ENCODE results near the gene GSTT2B. TPM values are rescaled to one million over a fixed set of nuclear protein-coding genes. Genes with fewer than 3 reads are reported as not detected.

The GSTT2B gene
- total and polyA plus RNA-seq, 2 of the 8 experiments (the other 6 are each of a cell fraction or from before 2014, with no cell fraction given) = 6.3 to 13.3 TPM

DNA sequence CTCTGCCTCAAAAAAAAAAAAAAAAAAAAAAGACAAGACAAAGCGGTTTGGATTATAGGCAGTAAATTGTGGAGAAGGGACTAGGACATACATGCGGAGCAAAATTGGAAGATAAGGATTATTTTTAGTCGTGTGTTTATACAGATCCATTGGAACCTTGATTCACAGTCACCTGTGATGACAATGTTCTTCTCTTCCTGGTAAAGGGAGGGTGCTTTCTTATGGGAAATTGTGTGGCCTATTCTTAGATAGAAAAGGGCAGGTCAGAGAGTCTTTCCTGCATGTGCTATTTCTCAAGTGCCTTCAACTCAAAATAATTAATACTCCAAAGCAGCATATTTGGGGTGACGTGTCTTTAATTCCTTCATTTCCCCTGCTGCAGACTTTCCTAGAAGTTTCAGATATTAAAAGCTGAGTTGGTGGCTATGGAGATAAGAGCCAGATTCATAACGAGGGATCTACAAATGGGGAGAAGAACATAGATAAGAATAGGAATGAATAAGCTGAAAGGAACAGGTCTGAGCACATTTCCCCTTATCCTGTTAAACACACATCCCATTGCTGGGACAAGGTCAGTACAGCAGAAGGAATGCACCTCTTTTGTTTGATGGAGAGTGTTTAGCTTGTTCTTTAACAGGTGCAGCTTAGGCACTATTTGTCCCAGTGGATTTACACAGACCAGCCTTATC is 22.5 kb downstream of the GSTT2B start:
- Histone ChIP-seq H2BK120ac (replicated peaks; ENCODE audit: low read depth, low read length) (no peak overlapping the region), H3K56ac (replicated peaks; ENCODE audit: insufficient read length, low read depth, low read length) (no peak overlapping the region), H3K9me3 (ENCODE audit: insufficient read depth in 2 of 2, low read depth in 1 of 2, low read length in 1 of 2) (no peaks in the 10 kb centered on the region), H3K23me2 (ENCODE audit: low read depth, low read length) (no peaks in the 10 kb centered on the region), H4K91ac (replicated peaks; ENCODE audit: insufficient read length, low read length) (no peak overlapping the region), H2BK15ac (ENCODE audit: low read length) (no peak overlapping the region), H2BK12ac (ENCODE audit: low read depth, low read length) (no peak overlapping the region), H3K23ac (ENCODE audit: insufficient read length) (no peak overlapping the region), H3K27ac (ENCODE audit: low read depth, low read length) (no peak overlapping the region), H2AFZ (ENCODE audit: low read length) (no peak overlapping the region), H2BK20ac (ENCODE audit: low read length) (no peak overlapping the region), H3K18ac (ENCODE audit: extremely low read depth, low read length) (no peak overlapping the region), H3K79me1 (ENCODE audit: low read depth, low read length) (no peaks in the 10 kb centered on the region), H3K4me1 (replicated peaks in 1 of 4; ENCODE audit: control insufficient read depth in 3 of 4, insufficient read depth in 4 of 4, low read length in 3 of 4) (no peaks in the 10 kb centered on the region), H2BK5ac (ENCODE audit: low read depth, low read length) (no peak overlapping the region), H2AK5ac (ENCODE audit: low read depth, low read length) (no peak overlapping the region), H3K27me3 (replicated peaks in 1 of 4; ENCODE audit: control insufficient read depth in 3 of 4, extremely low read depth in 1 of 4, insufficient read depth in 3 of 4, low read length in 3 of 4) (no peaks in the 10 kb centered on the region), H4K20me1 (replicated peaks in 1 of 2; ENCODE audit: control insufficient read depth in 1 of 2, insufficient read depth in 2 of 2, low read length in 2 of 2) (no peaks in the 10 kb centered on the region), H4K5ac (ENCODE audit: insufficient read length, low read depth, low read length) (no peak overlapping the region), H3K36me3 (ENCODE audit: control insufficient read depth in 2 of 4, insufficient read depth in 4 of 4, low read length in 3 of 4) (no peaks in the 10 kb centered on the region), H3K4me2 (ENCODE audit: insufficient read depth in 1 of 2, low read depth in 2 of 2, low read length in 2 of 2) (no peak overlapping the region), H3K9ac (replicated peaks in 1 of 4; ENCODE audit: extremely low read depth in 1 of 4, low read depth in 3 of 4, low read length in 3 of 4) (no peak overlapping the region), H3K79me2 (ENCODE audit: control insufficient read depth in 1 of 2, insufficient read depth in 2 of 2, low read length in 2 of 2) (no peaks in the 10 kb centered on the region), H3K4me3 (ENCODE audit: extremely low read depth in 1 of 4, insufficient read depth in 2 of 4, low read depth in 3 of 4, low read length in 4 of 4) (no peak overlapping the region), H3K4ac (replicated peaks; ENCODE audit: insufficient read length, low read depth, low read length) (no peak overlapping the region), H3K14ac (ENCODE audit: insufficient read length) (no peak overlapping the region), H4K8ac (ENCODE audit: extremely low read depth, insufficient read depth, low read length) (no peak overlapping the region)
- CTCF ChIA-PET (ENCODE audit: partially characterized antibody) = interaction anchor here (1.1 to 1.3 kb wide), 2 partner anchors 9 to 50 kb away, joined by 5 read pairs; no protein-coding TSS in a partner anchor
- POLR2A ChIA-PET (ENCODE audit: partially characterized antibody) = no interaction called here
- FAIRE-seq (no peak), DNase-seq (ENCODE audit: low read depth in 1 of 2, low spot score in 2 of 2) (no peak)
- WGBS, 2 experiments (ENCODE audit: extremely low coverage in 1 of 2, insufficient coverage in 1 of 2, insufficient read length in 1 of 2, insufficient replicate concordance in 2 of 2, low coverage in 1 of 2, low lambda C conversion rate in 2 of 2, missing lambda C conversion rate in 1 of 2) = 92 to 100% methylated on average over 1 to 5 of the region's 5 CpGs
- TF ChIP-seq CEBPB (IDR thresholded peaks at IDR 0.05; ENCODE audit: low read depth, low read length) (no peak), POLR2AphosphoS5 (IDR thresholded peaks at IDR 0.05; ENCODE audit: low read depth, low read length) (no peak)
